Measurements from ENCODE around the gene NUDT4. TPM values are rescaled to one million over a fixed set of nuclear protein-coding genes. Genes with fewer than 3 reads are reported as not detected.

The NUDT4 gene
- polyA plus RNA-seq, 3 donors: 20.7 to 43.8 (median 35.6) TPM

GRCh38 chr12:93427779-93428564 is 50.2 kb downstream of the NUDT4 start:
- Histone ChIP-seq H3K27ac (ENCODE audit: low read depth in 1 of 2, low read length in 2 of 2) (peak overlapping the region in 1 of 2 donors; percentile 44), H3K9ac (ENCODE audit: insufficient read depth, low read length, poor library complexity, severe bottlenecking) (no peak overlapping the region), H3K27me3 (ENCODE audit: control insufficient read depth in 2 of 2, insufficient read depth in 2 of 2, low read length in 2 of 2) (no peaks in the 10 kb centered on the region), H3K4me3 (replicated peaks in 1 of 3; ENCODE audit: low read depth in 2 of 3, low read length in 3 of 3) (no peak overlapping the region), H3K9me3 (replicated peaks in 1 of 2; ENCODE audit: control insufficient read depth in 1 of 2, insufficient read depth in 1 of 2, low read length in 2 of 2) (no peaks in the 10 kb centered on the region), H3K4me1 (ENCODE audit: control insufficient read depth in 1 of 2, insufficient read depth in 2 of 2, low read length in 2 of 2) (peaks cover 14 to 23% of the 10 kb centered on the region in 2 donors), H4K20me1 (ENCODE audit: insufficient read depth, low read length) (peaks cover 98% of the 10 kb centered on the region), H3K36me3 (replicated peaks in 1 of 2; ENCODE audit: control insufficient read depth in 1 of 2, insufficient read depth in 2 of 2, low read length in 2 of 2) (no peaks in the 10 kb centered on the region), H3K79me2 (ENCODE audit: insufficient read depth, low read length) (peaks cover 100% of the 10 kb centered on the region), H2AFZ (ENCODE audit: insufficient read depth, low read depth, low read length, poor library complexity, severe bottlenecking) (no peak overlapping the region), H3K4me2 (replicated peaks; ENCODE audit: extremely low read depth, low read length, poor library complexity, severe bottlenecking) (no peak overlapping the region)
- peaks cover 3 to 4% of the 10 kb centered on the region in 2 donors for H3K36me3 Mint-ChIP-seq
- no peak for DNase-seq
- no peak for TF ChIP-seq CTCF (IDR thresholded peaks at IDR 0.05)
- no peaks in the 10 kb centered on the region for H3K27me3 Mint-ChIP-seq (ENCODE audit: low read depth in 3 of 3)
- 67% methylated on average over 1 of the region's 5 CpGs for WGBS (ENCODE audit: insufficient coverage)
- peaks cover 62% of the 10 kb centered on the region for H3K4me1 Mint-ChIP-seq
- no peak overlapping the region for H3K4me3 Mint-ChIP-seq
- peak overlapping the region in 1 of 7 donors; percentile 34 for H3K27ac Mint-ChIP-seq
- intact Hi-C loops (cut with micrococcal nuclease): no loop called here
- H3K9me3 Mint-ChIP-seq: no peaks in the 10 kb centered on the region

GRCh38 chr12:93429448-93429847 is 51.7 kb downstream of the NUDT4 start:
- no peak for DNase-seq
- Histone ChIP-seq H4K20me1 (ENCODE audit: insufficient read depth, low read length) (peaks cover 96% of the 10 kb centered on the region), H3K27me3 (ENCODE audit: control insufficient read depth in 2 of 2, insufficient read depth in 2 of 2, low read length in 2 of 2) (no peaks in the 10 kb centered on the region), H3K9ac (ENCODE audit: insufficient read depth, low read length, poor library complexity, severe bottlenecking) (no peak overlapping the region), H3K4me2 (replicated peaks; ENCODE audit: extremely low read depth, low read length, poor library complexity, severe bottlenecking) (no peak overlapping the region), H3K36me3 (replicated peaks in 1 of 2; ENCODE audit: control insufficient read depth in 1 of 2, insufficient read depth in 2 of 2, low read length in 2 of 2) (no peaks in the 10 kb centered on the region), H3K9me3 (replicated peaks in 1 of 2; ENCODE audit: control insufficient read depth in 1 of 2, insufficient read depth in 1 of 2, low read length in 2 of 2) (no peaks in the 10 kb centered on the region), H3K4me3 (replicated peaks in 1 of 3; ENCODE audit: low read depth in 2 of 3, low read length in 3 of 3) (no peak overlapping the region), H3K27ac (ENCODE audit: low read depth in 1 of 2, low read length in 2 of 2) (no peak overlapping the region), H3K4me1 (ENCODE audit: control insufficient read depth in 1 of 2, insufficient read depth in 2 of 2, low read length in 2 of 2) (peaks cover 26 to 37% of the 10 kb centered on the region in 2 donors), H3K79me2 (ENCODE audit: insufficient read depth, low read length) (peaks cover 100% of the 10 kb centered on the region), H2AFZ (ENCODE audit: insufficient read depth, low read depth, low read length, poor library complexity, severe bottlenecking) (no peak overlapping the region)
- Mint-ChIP-seq H3K9me3 (no peaks in the 10 kb centered on the region), H3K4me3 (no peak overlapping the region), H3K36me3 (peaks cover 3 to 4% of the 10 kb centered on the region in 2 donors), H3K27me3 (ENCODE audit: low read depth in 3 of 3) (no peaks in the 10 kb centered on the region), H3K27ac (peak overlapping the region in 1 of 7 donors; percentile 12), H3K4me1 (peaks cover 67% of the 10 kb centered on the region)
- intact Hi-C loops (cut with micrococcal nuclease): no loop called here
- TF ChIP-seq CTCF (IDR thresholded peaks at IDR 0.05): no peak
- no CpG with 5 or more reads among the region's 1 CpG for WGBS (ENCODE audit: insufficient coverage)
